Measurements from ENCODE around the gene NAT16. TPM values are rescaled to one million over a fixed set of nuclear protein-coding genes. Genes with fewer than 3 reads are reported as not detected.

Gene NAT16
- total RNA-seq, 4 donors from 2014 or later, result not detected

DNA sequence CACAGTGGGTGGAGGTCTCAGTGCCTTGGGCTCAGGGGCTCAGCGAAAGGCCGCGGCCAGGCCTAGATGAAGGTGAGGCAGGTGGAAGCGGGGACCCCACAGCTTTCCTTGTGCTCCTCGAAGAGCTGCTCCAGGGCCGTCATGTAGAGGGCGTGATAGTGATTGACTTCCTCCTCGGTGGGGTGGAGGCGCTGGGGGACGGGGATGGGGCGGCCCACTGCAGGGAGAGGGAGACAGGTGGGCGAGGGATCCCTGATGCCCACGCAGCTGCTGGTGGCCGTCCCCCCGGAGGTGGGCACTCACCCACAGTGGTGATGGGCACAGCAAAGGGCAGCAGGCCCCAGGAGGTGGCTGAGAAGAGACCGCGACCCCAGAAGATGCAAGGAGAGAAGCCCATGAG, 15.8 kb upstream of the NAT16 start:
- Histone ChIP-seq H3K27ac (replicated peaks in 1 of 4) (no peak overlapping the region), H3K4me3 (no peak overlapping the region), H3K27me3 (peaks cover 0 to 75% (median 12%) of the 10 kb centered on the region in 4 donors), H3K4me1 (no peaks in the 10 kb centered on the region), H3K36me3 (no peaks in the 10 kb centered on the region), H3K9me3 (no peaks in the 10 kb centered on the region)
- WGBS, result 92% methylated on average over 17 of the region's 17 CpGs
- intact Hi-C loops (cut with DNase I), result loop anchor here (10.0 kb wide), 1 partner anchor 51 kb away; no protein-coding TSS in a partner anchor
- TF ChIP-seq, protein P1, sequence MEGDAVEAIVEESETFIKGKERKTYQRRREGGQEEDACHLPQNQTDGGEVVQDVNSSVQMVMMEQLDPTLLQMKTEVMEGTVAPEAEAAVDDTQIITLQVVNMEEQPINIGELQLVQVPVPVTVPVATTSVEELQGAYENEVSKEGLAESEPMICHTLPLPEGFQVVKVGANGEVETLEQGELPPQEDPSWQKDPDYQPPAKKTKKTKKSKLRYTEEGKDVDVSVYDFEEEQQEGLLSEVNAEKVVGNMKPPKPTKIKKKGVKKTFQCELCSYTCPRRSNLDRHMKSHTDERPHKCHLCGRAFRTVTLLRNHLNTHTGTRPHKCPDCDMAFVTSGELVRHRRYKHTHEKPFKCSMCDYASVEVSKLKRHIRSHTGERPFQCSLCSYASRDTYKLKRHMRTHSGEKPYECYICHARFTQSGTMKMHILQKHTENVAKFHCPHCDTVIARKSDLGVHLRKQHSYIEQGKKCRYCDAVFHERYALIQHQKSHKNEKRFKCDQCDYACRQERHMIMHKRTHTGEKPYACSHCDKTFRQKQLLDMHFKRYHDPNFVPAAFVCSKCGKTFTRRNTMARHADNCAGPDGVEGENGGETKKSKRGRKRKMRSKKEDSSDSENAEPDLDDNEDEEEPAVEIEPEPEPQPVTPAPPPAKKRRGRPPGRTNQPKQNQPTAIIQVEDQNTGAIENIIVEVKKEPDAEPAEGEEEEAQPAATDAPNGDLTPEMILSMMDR (IDR thresholded peaks at IDR 0.05), result no peak
- TF ChIP-seq POLR2AphosphoS5 (IDR thresholded peaks at IDR 0.05), result no peak
- TF ChIP-seq EP300 (IDR thresholded peaks at IDR 0.05), result no peak
- TF ChIP-seq POLR2A (IDR thresholded peaks at IDR 0.05; ENCODE audit: low read depth), result no peak
- no peak for DNase-seq (ENCODE audit: extremely low spot score)

DNA sequence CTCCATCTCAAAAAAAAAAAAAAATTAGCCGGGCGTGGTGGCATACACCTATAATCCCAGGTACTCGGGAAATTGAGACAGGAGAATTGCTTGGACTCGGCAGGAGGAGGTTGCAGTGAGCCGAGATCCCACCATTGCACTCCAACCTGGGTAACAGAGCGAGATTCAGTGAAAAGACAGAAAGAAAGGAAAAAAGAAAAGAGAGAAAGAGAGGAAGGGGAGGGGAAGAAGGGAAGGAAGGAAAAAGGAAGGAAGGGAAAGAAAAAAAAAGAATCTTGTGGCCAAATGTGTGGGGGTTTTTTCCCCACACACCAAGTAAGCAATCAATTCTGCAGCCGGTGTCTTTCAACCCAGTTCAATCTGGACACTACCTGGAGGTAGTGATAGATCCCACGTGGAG, 9.0 kb upstream of the NAT16 start:
- DNase-seq (ENCODE audit: extremely low spot score), result no peak
- Histone ChIP-seq H3K36me3 (no peaks in the 10 kb centered on the region), H3K9me3 (no peaks in the 10 kb centered on the region), H3K27ac (replicated peaks in 1 of 4) (no peak overlapping the region), H3K4me1 (no peaks in the 10 kb centered on the region), H3K27me3 (peaks cover 0 to 46% (median 0%) of the 10 kb centered on the region in 4 donors), H3K4me3 (no peak overlapping the region)
- TF ChIP-seq EP300 (IDR thresholded peaks at IDR 0.05) (no peak), POLR2A (IDR thresholded peaks at IDR 0.05; ENCODE audit: low read depth) (no peak), POLR2AphosphoS5 (IDR thresholded peaks at IDR 0.05) (no peak)
- TF ChIP-seq, protein P1 (IDR thresholded peaks at IDR 0.05), result no peak
- 85% methylated on average over 8 of the region's 8 CpGs for WGBS
- intact Hi-C loops (cut with DNase I), result no loop called here

DNA sequence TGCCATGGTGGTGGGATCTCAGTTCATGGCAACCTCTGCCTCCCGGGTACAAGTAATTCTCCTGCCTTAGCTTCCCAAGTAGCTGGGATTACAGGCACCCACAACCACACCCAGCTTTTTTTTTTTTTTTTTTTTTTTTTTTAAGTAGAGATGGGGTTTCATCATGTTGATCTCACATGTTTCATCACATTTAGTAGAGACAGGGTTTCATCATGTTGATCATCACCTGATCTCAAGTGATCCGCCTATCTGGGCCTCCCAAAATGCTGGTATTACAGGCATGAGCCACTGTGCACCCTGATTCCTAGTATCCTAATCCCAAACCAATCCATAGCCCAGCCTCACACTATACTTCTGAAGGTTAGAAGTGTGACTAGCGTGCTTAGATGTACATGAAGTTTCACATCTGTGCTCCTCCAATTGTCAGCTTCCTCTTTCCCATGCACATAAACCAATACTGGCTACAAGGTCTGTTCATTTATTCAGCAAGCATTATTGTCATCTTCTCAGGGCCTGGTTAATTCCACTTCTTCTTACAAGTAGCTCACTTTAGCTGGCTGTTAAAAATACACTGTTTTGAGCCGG, 6.8 kb upstream of the NAT16 start:
- no peaks in the 10 kb centered on the region for H3K9me3 ChIP-seq
- H3K27me3 ChIP-seq, result peaks cover 0 to 54% (median 3%) of the 10 kb centered on the region in 4 donors
- H3K4me1 ChIP-seq, result no peaks in the 10 kb centered on the region
- TF ChIP-seq POLR2A (IDR thresholded peaks at IDR 0.05; ENCODE audit: low read depth), result no peak
- TF ChIP-seq EP300 (IDR thresholded peaks at IDR 0.05), result no peak
- TF ChIP-seq POLR2AphosphoS5 (IDR thresholded peaks at IDR 0.05), result no peak
- TF ChIP-seq, protein P1 (IDR thresholded peaks at IDR 0.05), result no peak
- intact Hi-C loops (cut with DNase I), result no loop called here
- no peak overlapping the region for H3K4me3 ChIP-seq
- 79% methylated on average over 4 of the region's 4 CpGs for WGBS
- no peak overlapping the region for H3K27ac ChIP-seq (replicated peaks in 1 of 4)
- H3K36me3 ChIP-seq, result no peaks in the 10 kb centered on the region
- DNase-seq (ENCODE audit: extremely low spot score), result no peak

DNA sequence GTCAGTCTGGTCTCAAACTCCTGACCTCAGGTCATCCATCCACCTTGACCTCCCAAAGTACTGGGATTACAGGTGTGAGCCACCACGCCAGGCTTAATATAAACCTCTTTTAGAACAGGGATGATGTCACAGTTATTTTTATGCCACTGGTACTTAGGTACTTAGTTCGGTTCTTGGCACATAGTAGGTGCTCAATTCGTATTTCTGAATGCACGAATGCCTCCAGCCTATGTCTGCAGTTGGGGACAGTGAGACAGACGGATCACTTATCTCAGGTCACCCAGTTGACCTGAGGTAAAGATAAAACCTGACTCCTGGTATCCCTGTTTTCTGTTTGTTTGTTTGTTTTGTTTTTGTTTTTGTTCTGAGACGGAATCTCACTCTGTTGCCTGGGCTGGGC, 6.1 kb upstream of the NAT16 start:
- peaks cover 0 to 61% (median 5%) of the 10 kb centered on the region in 4 donors for H3K27me3 ChIP-seq

More for the DNA sequence above, 6.1 kb upstream of the NAT16 start:
- H3K9me3 ChIP-seq, result no peaks in the 10 kb centered on the region
- H3K36me3 ChIP-seq, result no peaks in the 10 kb centered on the region
- WGBS, result 58% methylated on average over 6 of the region's 6 CpGs
- no peaks in the 10 kb centered on the region for H3K4me1 ChIP-seq
- H3K4me3 ChIP-seq, result no peak overlapping the region
- TF ChIP-seq, protein P1 (IDR thresholded peaks at IDR 0.05), result no peak
- TF ChIP-seq EP300 (IDR thresholded peaks at IDR 0.05), result no peak
- TF ChIP-seq POLR2A (IDR thresholded peaks at IDR 0.05; ENCODE audit: low read depth), result no peak
- no peak for TF ChIP-seq POLR2AphosphoS5 (IDR thresholded peaks at IDR 0.05)
- H3K27ac ChIP-seq (replicated peaks in 1 of 4), result no peak overlapping the region
- intact Hi-C loops (cut with DNase I), result no loop called here
- no peak for DNase-seq (ENCODE audit: extremely low spot score)

All from esophagus muscularis mucosa (tissue), 4 donors.